Panc1 (cell line): ENCODE data around the gene COLGALT1.

Source experiments
- CTCF ChIP-seq: fragments of 450-650 bp; IDR thresholded peaks from 2 replicates; pipeline ENCODE4 v1.5.1; 2017; ENCODE audit warnings: mild to moderate bottlenecking
- POLR2AphosphoS5 ChIP-seq: IDR thresholded peaks from 2 replicates; pipeline ENCODE4 v1.6.1; 2012; ENCODE audit warnings: mild to moderate bottlenecking, low read depth, low read length, moderate library complexity
- REST ChIP-seq, 2 experiments: IDR thresholded peaks; 2 replicates each; pipeline ENCODE4 v1.6.1; 2011 to 2012; ENCODE audit warnings: low read depth in 2 of 2, control low read depth in 1 of 2, low read length in 1 of 2, mild to moderate bottlenecking in 1 of 2, moderate library complexity in 1 of 2; ENCODE audit not compliant: insufficient read depth in 1 of 2
- TCF7L2 ChIP-seq: IDR thresholded peaks from 2 replicates; pipeline ENCODE4 v1.6.1; 2011; ENCODE audit warnings: mild to moderate bottlenecking, low read depth, low read length, inconsistent platforms

DNA sequence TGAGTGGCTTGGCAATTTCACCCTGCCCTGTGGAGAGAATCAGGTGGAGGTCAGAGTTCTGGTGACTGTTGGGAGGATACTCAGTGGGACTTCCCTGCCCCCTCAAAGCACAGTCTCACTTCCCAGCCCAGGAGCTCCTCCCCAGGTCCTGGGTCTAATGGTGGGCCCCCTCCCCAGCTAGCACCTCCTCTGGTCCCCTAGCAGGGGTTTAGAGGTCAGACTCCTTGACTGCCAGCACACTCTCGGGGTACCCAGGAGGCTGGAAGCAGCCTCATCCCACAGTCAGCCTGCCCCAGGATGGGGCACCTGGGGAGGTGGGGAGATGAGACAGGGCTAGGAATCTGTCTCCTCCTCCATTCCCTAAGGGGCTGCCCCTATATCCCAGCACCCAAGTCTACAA lies 65.2 kb downstream of the COLGALT1 start:
- TF ChIP-seq POLR2AphosphoS5 (no peak), CTCF (no peak), TCF7L2 (no peak), REST (IDR thresholded peaks at IDR 0.05; ENCODE audit: insufficient read depth in 1 of 2, low read depth in 2 of 2, low read length in 1 of 2) (no peak)
